NCI-H1048 (cell line): ENCODE results near the gene MED31.
"Not testable (repeated sequence)": the region's sequence is repeated elsewhere in the genome, so short reads cannot be mapped to it uniquely, and the experiment has no call there.

Experiments used
- DNase-seq: peaks from one replicate; lab custom pipeline; 2025; lab: John Stamatoyannopoulos, UW

Gene MED31

GRCh38 chr17:6651354-6651918 lies at the start of gene MED31, which contains the start of gene C17orf100:
MED31 (minus strand) TSS chr17:6651605; CDS start chr17:6651528, 77 bp downstream.
C17orf100 (plus strand) TSS chr17:6651762; CDS start chr17:6651914, 152 bp downstream.
- peak; percentile 69 for DNase-seq

- no peak for DNase-seq
These were observed 49.5 kb upstream of the MED31 start for GRCh38 chr17:6700948-6701307.

GRCh38 chr17:6699997-6700947 lies 48.9 kb upstream of the MED31 start:
- no peak for DNase-seq

- no peak for DNase-seq
These were observed 46.6 kb upstream of the MED31 start for GRCh38 chr17:6698004-6698403.

- no peak for DNase-seq
These were observed 45.5 kb upstream of the MED31 start for GRCh38 chr17:6696906-6697305.

GRCh38 chr17:6695565-6695964 lies 44.2 kb upstream of the MED31 start:
- DNase-seq: no peak

- DNase-seq: no peak
These were observed 43.6 kb upstream of the MED31 start for GRCh38 chr17:6695051-6695450.

GRCh38 chr17:6691958-6692357 lies 40.6 kb upstream of the MED31 start:
- not testable (repeated sequence) for DNase-seq

GRCh38 chr17:6691546-6691945 lies 40.1 kb upstream of the MED31 start:
- no peak for DNase-seq

- no peak for DNase-seq
These were observed 39.2 kb upstream of the MED31 start for GRCh38 chr17:6690641-6691040.

GRCh38 chr17:6688944-6689343 lies 37.5 kb upstream of the MED31 start:
- no peak for DNase-seq

- no peak for DNase-seq
These were observed 34.6 kb upstream of the MED31 start for GRCh38 chr17:6686026-6686425.

GRCh38 chr17:6684881-6685767 lies 33.7 kb upstream of the MED31 start:
- no peak for DNase-seq

GRCh38 chr17:6684460-6684783 lies 33.0 kb upstream of the MED31 start:
- no peak for DNase-seq

GRCh38 chr17:6683730-6684459 lies 32.5 kb upstream of the MED31 start:
- DNase-seq: no peak

GRCh38 chr17:6683081-6683684 lies 31.8 kb upstream of the MED31 start:
- DNase-seq: no peak

- no peak for DNase-seq
These were observed 30.9 kb upstream of the MED31 start for GRCh38 chr17:6682339-6682738.

GRCh38 chr17:6681671-6682070 lies 30.3 kb upstream of the MED31 start:
- no peak for DNase-seq

GRCh38 chr17:6681176-6681575 lies 29.8 kb upstream of the MED31 start:
- DNase-seq: no peak

- DNase-seq: no peak
These were observed 27.8 kb upstream of the MED31 start for GRCh38 chr17:6679241-6679640.

GRCh38 chr17:6677946-6678345 lies 26.5 kb upstream of the MED31 start:
- no peak for DNase-seq
